GM10847 (cell line): ENCODE measurements around the gene SART3.

Source experiments
- POLR2A ChIP-seq: IDR thresholded peaks from 2 replicates; pipeline ENCODE4 v1.6.1; 2011; ENCODE audit not compliant: insufficient read length; ENCODE audit errors: extremely low read depth

SART3 gene

GRCh38 chr12:108561852-108562347, 927 bp upstream of the SART3 start:
- TF ChIP-seq POLR2A = no peak

GRCh38 chr12:108560321-108560721, 652 bp downstream of the SART3 start:
- no peak for TF ChIP-seq POLR2A

GRCh38 chr12:108559748-108560147, 1.2 kb downstream of the SART3 start:
- no peak for TF ChIP-seq POLR2A

DNA sequence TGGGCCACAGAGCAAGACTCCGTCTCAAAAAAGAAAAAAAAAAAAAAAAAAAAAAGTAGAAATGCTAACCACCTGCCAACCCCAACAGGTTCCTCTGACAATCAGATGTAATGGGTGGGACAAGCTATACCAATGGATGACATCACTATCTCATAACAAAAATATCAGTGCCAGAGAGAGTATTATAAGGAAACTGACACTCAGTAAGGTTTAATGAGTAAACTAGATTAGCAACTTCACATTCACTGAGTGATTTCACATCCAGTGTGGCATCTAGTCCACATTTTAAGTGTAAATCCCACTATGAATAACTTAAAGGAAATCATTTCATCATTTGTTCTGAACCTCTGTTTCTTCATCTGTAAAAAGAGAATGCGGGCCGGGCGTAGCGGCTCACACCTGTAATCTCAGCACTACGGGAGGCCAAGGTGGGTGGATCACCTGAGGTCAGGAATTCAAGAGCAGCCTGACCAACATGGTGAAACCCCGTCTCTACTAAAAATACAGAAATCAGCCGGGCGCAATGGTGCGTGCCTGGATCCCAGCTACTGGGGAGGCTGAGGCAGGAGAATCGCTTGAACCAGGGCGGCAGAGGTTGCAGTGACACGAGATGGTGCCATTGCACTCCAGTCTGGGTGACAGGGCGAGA, 1.8 kb downstream of the SART3 start:
- TF ChIP-seq POLR2A = no peak

DNA sequence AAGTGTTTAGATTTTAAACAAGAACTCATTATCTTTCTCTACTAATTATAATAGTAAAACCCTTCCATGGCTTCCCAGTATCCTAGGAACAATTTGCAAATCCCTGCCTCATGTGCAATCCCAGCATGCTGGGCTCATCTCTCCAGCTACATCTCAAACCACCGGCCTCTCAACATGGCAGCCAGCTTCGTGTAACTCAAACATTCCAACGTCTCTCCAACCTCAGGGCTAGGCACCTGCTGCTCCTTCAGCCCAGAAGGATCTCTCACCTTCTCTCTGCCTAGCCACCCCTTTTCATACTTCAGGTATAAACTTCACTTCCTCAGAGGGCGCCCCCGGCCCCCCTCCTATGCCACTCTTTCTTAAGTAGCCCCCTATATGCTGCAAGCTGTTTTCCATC, 7.2 kb downstream of the SART3 start:
- no peak for TF ChIP-seq POLR2A

- no peak for TF ChIP-seq POLR2A
These were observed 9.4 kb downstream of the SART3 start for GRCh38 chr12:108551535-108551934.

DNA sequence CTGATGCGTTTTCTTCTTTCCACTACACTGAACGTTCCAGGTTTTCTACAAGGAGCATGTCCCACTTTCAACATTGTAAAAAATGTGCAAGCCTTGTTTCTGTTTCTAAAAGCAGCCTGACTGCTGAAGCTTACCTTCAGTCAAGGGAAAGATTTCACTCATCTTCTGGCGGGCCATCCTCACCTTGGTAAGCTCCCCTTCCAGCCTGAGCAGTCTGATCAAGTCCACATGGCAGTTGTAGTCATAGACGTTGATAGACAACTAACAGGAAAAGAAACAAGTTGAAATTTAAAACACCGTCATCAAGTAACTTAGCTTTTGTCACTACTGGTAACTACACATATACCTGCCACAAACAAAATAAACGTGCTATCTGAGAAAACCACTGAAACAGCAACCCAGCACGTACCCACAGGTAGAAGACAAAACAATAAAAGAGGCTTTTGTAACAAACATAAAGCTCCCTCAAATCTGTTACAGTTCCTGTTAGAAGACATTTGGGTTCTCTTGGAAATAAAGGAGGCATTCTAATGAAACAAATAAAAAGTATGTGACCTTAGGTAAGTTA, 11.9 kb downstream of the SART3 start:
- no peak for TF ChIP-seq POLR2A

- no peak for TF ChIP-seq POLR2A
These were observed 13.3 kb downstream of the SART3 start for GRCh38 chr12:108547686-108548085.

DNA sequence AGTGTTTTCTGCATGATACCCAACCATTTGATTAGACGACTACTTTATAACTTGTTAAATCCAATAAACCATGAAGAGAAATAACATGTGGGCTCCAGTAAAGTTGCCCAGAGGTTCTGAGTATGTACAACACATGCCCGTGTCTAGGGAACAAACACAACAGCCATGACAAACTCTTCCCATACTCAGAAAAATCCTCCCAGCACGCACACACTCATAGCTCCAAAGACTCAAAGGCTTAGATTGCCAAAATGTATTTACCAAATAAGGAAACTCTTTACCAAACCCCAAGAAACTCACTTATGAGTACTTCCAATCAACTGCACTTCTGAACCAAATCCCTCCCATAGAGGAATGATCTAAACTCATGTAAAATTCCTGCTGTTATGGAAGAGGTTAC, 17.3 kb downstream of the SART3 start:
- no peak for TF ChIP-seq POLR2A

GRCh38 chr12:108542320-108542719, 18.7 kb downstream of the SART3 start:
- no peak for TF ChIP-seq POLR2A

GRCh38 chr12:108538616-108539195, 22.3 kb downstream of the SART3 start:
- no peak for TF ChIP-seq POLR2A

DNA sequence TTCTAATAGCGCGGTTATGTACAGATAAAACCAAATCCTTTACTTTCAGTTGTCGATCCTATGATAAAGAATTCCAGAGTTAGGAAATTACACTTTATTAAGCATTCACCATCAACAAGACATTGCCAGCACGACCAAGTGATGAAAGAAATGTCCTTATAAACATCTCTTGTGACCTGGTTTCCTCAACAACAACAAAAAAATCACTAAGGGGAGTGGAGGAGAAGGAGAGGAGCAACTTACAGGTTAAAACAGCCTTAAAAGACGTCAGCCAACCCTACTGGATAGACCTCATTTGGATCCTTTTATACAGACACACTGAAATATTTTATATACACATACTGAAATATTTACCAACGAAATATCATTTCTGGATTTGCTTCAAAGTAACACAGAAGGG, 22.8 kb downstream of the SART3 start:
- no peak for TF ChIP-seq POLR2A

DNA sequence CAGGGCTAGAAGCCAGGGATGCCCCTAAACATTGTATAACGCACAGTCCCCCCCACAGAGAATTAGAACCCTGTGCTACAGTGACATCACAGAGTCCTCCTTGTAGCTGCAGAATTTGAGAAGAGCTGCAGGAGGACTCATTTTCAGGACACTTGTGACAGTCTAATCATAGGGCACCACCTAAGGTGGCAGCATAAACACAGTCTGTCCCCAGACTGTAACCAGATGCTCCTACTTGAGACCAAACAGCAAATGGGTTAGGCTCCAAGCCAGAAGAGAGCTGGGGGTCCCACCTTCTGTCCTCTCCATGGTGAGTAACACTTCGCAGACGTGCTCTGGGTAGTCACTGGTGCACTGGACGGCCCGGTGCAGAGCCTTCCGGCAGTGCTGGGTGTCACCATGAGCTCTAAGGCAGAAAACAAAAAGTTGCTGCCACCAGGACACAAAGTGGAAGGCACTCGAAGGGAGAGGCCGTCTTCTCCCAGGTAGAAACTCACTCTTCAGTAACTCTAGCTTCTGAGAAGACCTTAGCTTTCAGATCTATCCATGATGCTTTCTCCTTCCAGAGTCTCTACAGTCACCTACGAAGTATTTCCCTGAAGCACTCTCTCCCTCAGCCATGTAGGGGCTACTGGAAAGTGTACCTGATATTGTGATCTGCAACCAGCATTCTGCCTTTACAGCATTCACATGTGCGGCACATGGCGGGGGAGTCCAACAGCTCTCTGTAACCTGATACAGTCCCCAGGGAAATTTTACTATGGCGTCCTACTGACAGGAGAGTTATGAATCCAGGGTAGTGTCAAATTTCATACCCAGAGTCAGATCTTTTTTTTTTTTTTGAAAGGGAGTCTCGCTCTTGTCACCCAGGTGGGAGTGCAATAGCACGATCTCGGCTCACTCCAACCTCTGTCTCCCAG, 28.8 kb downstream of the SART3 start:
- no peak for TF ChIP-seq POLR2A

DNA sequence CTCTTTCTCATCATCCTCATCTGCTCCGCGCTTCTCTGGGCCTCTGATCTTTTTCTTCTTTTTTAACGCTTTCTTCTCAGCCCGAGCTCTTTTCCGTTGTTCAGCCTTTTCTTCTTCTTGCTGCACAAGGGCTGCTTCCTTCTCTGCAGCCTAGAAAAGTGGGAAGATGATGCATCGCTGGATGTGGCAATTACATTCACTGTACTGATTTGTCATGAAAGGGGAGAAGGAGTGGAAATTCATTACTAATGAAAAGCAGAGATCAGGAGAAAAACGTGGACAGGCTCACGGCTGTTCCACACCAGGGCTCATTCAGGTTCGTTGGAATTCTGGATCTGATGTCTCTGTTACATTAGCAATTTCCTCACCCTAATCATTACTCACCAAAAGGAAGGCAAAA, 30.8 kb downstream of the SART3 start:
- TF ChIP-seq POLR2A = no peak

- no peak for TF ChIP-seq POLR2A
These were observed 33.8 kb downstream of the SART3 start for GRCh38 chr12:108527166-108527496.
